C4-2B (cell line): ENCODE results near the gene HOXD8.

Experiments used
- ZFX ChIP-seq: fragments of 450-650 bp; IDR thresholded peaks from 2 replicates; pipeline ENCODE4 v1.6.1; 2017
- TF ChIP-seq, protein P1 (sequence below): fragments of 450-650 bp; conservative IDR thresholded peaks from 2 replicates; pipeline ENCODE4 v1.5.1; 2017; ENCODE audit warnings: mild to moderate bottlenecking

DNA sequence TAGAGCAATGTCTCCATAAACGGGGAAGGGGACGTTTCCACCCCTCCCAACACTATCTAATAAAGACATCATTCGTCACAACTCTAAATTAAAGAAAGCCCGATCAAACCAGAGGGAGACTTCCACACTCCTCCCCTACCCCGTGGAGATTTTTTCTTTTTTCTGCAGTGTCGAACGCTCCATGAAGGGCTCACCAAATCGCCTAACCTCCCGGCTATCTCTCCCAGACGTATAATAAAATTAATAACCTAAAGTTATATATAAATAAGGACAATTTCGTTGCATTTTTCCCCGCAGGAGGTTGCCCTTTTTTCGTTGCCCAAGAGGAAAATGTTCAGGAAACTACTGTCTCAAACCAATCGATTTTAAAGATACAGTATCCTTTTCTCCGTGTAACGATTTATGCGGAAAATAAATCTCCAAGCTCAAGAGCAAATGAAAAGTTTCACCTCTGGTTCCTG is 48.1 kb upstream of the HOXD8 start:
- TF ChIP-seq, protein P1, sequence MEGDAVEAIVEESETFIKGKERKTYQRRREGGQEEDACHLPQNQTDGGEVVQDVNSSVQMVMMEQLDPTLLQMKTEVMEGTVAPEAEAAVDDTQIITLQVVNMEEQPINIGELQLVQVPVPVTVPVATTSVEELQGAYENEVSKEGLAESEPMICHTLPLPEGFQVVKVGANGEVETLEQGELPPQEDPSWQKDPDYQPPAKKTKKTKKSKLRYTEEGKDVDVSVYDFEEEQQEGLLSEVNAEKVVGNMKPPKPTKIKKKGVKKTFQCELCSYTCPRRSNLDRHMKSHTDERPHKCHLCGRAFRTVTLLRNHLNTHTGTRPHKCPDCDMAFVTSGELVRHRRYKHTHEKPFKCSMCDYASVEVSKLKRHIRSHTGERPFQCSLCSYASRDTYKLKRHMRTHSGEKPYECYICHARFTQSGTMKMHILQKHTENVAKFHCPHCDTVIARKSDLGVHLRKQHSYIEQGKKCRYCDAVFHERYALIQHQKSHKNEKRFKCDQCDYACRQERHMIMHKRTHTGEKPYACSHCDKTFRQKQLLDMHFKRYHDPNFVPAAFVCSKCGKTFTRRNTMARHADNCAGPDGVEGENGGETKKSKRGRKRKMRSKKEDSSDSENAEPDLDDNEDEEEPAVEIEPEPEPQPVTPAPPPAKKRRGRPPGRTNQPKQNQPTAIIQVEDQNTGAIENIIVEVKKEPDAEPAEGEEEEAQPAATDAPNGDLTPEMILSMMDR, result no peak
- TF ChIP-seq ZFX, result no peak
